Fibroblast of lung (primary cell): ENCODE results near the gene ZNF771. TPM values are rescaled to one million over a fixed set of nuclear protein-coding genes. Genes with fewer than 3 reads are reported as not detected.

ENCODE experiments used
- DNase-seq, 2 donors: peaks; one replicate each; pipeline versions ENCODE4 v3.0.0 to v3.0.0-alpha.2; 2010; ENCODE audit warnings: low read depth in 2 of 2
- H2AFZ ChIP-seq: 2 replicates; pipeline ENCODE4 v1.5.1; 2012; ENCODE audit warnings: low read length, control low read depth, inconsistent platforms
- H3K27ac ChIP-seq: 2 replicates; pipeline ENCODE4 v1.5.1; 2011; ENCODE audit warnings: low read length, control low read depth; ENCODE audit not compliant: insufficient read depth
- H3K27me3 ChIP-seq: 2 replicates; pipeline ENCODE4 v1.5.1; 2011; ENCODE audit warnings: mild to moderate bottlenecking, low read length; ENCODE audit not compliant: control insufficient read depth, insufficient read depth
- H3K36me3 ChIP-seq: 2 replicates; pipeline ENCODE4 v1.5.1; 2011; ENCODE audit warnings: low read length; ENCODE audit not compliant: control insufficient read depth, insufficient read depth
- H3K4me1 ChIP-seq: 2 replicates; pipeline ENCODE4 v1.5.1; 2011; ENCODE audit warnings: low read length; ENCODE audit not compliant: control insufficient read depth, insufficient read depth; ENCODE audit errors: extremely low read depth
- H3K4me2 ChIP-seq: 2 replicates; pipeline ENCODE4 v1.5.1; 2011; ENCODE audit warnings: low read length, control low read depth; ENCODE audit not compliant: insufficient read depth; ENCODE audit errors: extremely low read depth
- H3K4me3 ChIP-seq, 4 experiments: fragments of 200-600 bp in 1 of 4; sonication (generic) in 1 of 4; replicated peaks in 1 of 4; 2 replicates each; pipeline ENCODE4 v1.5.1; 2011 to 2016; ENCODE audit warnings: low read length in 4 of 4, low read depth in 3 of 4, mild to moderate bottlenecking in 3 of 4, control low read depth in 2 of 4, inconsistent platforms in 1 of 4, mixed read lengths in 1 of 4; ENCODE audit not compliant: insufficient read depth in 1 of 4; ENCODE audit errors: control extremely low read depth in 1 of 4
- H3K79me2 ChIP-seq: 2 replicates; pipeline ENCODE4 v1.5.1; 2012; ENCODE audit warnings: mild to moderate bottlenecking, low read length, inconsistent platforms; ENCODE audit not compliant: control insufficient read depth, insufficient read depth
- H3K9ac ChIP-seq: 2 replicates; pipeline ENCODE4 v1.5.1; 2011; ENCODE audit warnings: mild to moderate bottlenecking, low read length, control low read depth; ENCODE audit not compliant: insufficient read depth
- H3K9me3 ChIP-seq: 2 replicates; pipeline ENCODE4 v1.5.1; 2012; ENCODE audit warnings: low read depth, low read length; ENCODE audit not compliant: control insufficient read depth, insufficient read depth
- H4K20me1 ChIP-seq: 2 replicates; pipeline ENCODE4 v1.5.1; 2011; ENCODE audit warnings: low read length; ENCODE audit not compliant: control insufficient read depth, insufficient read depth; ENCODE audit errors: extremely low read depth
- EZH2 ChIP-seq: IDR thresholded peaks from 2 replicates; pipeline ENCODE4 v1.5.1; 2012; ENCODE audit warnings: low read length, control low read depth, mild to moderate bottlenecking; ENCODE audit errors: missing control alignments
- polyA plus RNA-seq, 2 donors: library from polyadenylated mRNA; depleted of rRNA in 1 of 2; stranded (reverse) in 1 of 2; unstranded in 1 of 2; fragments of >200 nt; gene quantifications; 2 replicates each; pipeline ENCODE4 v1.2.1, GENCODE V29; 2011 to 2012; ENCODE audit warnings: missing spikeins in 1 of 2
- total RNA-seq: library from RNA; depleted of rRNA; stranded (reverse); fragments of >200 nt; gene quantifications from 2 replicates; pipeline ENCODE4 v1.2.1, GENCODE V29; 2014
- TF ChIP-seq, protein P1 (sequence below), 2 donors: IDR thresholded peaks in 1 of 2; conservative IDR thresholded peaks in 1 of 2; 1 replicate in 1 of 2; 2 replicates in 1 of 2; pipeline ENCODE4 v1.5.1; 2011 to 2012; ENCODE audit warnings: low read length in 2 of 2, control low read depth in 1 of 2, inconsistent platforms in 1 of 2, low read depth in 1 of 2, mild to moderate bottlenecking in 1 of 2

Gene ZNF771
- total and polyA plus RNA-seq, 2 donors (not counting 1 experiment from before 2014, with no cell fraction given) = 3.1 to 8.4 TPM

DNA sequence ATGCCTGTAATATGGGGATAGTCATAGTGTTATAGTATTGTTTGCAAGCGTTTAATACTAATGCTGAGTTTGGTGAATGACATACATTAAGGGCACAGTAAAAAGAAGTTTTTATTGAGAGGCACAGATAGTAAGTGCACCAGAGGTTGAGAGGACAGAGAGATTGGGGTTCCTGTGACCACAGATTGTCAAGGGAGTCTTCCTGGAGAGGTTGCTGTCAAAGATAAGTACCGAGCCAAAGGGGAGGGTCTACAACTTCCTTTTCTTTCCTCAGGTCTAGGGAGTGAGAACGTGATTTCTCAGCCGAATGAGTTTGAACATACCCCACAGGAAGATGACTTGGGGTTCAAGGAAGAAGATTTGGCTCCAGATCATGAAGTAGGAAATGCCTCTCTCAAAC lies 10.3 kb upstream of the ZNF771 start:
- no peak overlapping the region for H2AFZ ChIP-seq
- peaks cover 14% of the 10 kb centered on the region for H3K4me1 ChIP-seq
- no peak overlapping the region for H3K9ac ChIP-seq
- H3K27ac ChIP-seq = no peak overlapping the region
- no peak overlapping the region for H3K4me2 ChIP-seq
- H3K36me3 ChIP-seq = peaks cover 7% of the 10 kb centered on the region
- no peaks in the 10 kb centered on the region for H3K9me3 ChIP-seq
- H3K4me3 ChIP-seq = no peak overlapping the region
- no peak for DNase-seq
- H3K27me3 ChIP-seq = no peaks in the 10 kb centered on the region
- TF ChIP-seq, protein P1, sequence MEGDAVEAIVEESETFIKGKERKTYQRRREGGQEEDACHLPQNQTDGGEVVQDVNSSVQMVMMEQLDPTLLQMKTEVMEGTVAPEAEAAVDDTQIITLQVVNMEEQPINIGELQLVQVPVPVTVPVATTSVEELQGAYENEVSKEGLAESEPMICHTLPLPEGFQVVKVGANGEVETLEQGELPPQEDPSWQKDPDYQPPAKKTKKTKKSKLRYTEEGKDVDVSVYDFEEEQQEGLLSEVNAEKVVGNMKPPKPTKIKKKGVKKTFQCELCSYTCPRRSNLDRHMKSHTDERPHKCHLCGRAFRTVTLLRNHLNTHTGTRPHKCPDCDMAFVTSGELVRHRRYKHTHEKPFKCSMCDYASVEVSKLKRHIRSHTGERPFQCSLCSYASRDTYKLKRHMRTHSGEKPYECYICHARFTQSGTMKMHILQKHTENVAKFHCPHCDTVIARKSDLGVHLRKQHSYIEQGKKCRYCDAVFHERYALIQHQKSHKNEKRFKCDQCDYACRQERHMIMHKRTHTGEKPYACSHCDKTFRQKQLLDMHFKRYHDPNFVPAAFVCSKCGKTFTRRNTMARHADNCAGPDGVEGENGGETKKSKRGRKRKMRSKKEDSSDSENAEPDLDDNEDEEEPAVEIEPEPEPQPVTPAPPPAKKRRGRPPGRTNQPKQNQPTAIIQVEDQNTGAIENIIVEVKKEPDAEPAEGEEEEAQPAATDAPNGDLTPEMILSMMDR (conservative IDR thresholded peaks at IDR 0.05 in 1 of 2, IDR thresholded peaks at IDR 0.05 in 1 of 2; ENCODE audit: low read depth in 1 of 2, low read length in 2 of 2) = no peak
- TF ChIP-seq EZH2 = no peak
- no peaks in the 10 kb centered on the region for H3K79me2 ChIP-seq
- H4K20me1 ChIP-seq = no peaks in the 10 kb centered on the region

DNA sequence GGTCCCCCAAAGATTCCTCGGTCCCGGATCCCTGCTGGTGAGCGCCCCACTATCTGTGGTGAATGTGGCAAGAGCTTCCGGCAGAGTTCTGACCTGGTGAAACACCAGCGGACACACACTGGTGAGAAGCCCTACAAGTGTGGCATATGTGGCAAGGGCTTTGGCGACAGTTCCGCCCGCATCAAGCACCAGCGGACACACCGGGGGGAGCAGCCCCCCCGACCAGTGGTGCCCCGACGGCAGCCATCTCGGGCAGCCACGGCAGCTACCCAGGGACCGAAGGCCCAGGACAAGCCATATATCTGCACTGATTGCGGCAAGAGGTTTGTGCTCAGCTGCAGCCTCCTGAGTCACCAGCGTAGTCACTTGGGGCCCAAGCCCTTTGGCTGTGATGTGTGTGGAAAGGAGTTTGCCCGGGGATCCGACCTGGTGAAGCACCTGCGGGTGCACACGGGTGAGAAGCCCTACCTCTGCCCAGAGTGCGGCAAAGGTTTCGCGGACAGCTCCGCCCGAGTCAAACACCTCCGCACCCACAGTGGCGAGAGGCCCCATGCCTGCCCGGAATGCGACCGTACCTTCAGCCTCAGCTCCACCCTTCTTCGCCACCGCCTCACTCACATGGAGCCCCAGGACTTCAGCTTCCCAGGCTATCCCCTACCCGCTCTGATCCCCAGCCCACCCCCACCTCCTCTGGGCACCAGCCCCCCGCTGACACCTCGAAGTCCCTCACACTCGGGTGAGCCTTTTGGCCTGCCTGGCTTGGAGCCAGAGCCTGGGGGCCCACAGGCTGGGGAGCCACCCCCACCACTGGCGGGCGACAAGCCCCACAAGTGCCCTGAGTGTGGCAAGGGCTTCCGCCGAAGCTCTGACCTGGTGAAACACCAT lies 9.4 kb upstream of the ZNF771 start:
- Histone ChIP-seq H3K9ac (no peak overlapping the region), H2AFZ (no peak overlapping the region), H3K27ac (no peak overlapping the region), H3K4me2 (no peak overlapping the region), H3K36me3 (peaks cover 7% of the 10 kb centered on the region), H3K27me3 (no peaks in the 10 kb centered on the region), H4K20me1 (no peaks in the 10 kb centered on the region), H3K9me3 (no peaks in the 10 kb centered on the region), H3K4me1 (peaks cover 14% of the 10 kb centered on the region), H3K79me2 (no peaks in the 10 kb centered on the region), H3K4me3 (no peak overlapping the region)
- no peak for TF ChIP-seq EZH2
- TF ChIP-seq, protein P1 (conservative IDR thresholded peaks at IDR 0.05 in 1 of 2, IDR thresholded peaks at IDR 0.05 in 1 of 2; ENCODE audit: low read depth in 1 of 2, low read length in 2 of 2) = no peak
- DNase-seq = no peak

DNA sequence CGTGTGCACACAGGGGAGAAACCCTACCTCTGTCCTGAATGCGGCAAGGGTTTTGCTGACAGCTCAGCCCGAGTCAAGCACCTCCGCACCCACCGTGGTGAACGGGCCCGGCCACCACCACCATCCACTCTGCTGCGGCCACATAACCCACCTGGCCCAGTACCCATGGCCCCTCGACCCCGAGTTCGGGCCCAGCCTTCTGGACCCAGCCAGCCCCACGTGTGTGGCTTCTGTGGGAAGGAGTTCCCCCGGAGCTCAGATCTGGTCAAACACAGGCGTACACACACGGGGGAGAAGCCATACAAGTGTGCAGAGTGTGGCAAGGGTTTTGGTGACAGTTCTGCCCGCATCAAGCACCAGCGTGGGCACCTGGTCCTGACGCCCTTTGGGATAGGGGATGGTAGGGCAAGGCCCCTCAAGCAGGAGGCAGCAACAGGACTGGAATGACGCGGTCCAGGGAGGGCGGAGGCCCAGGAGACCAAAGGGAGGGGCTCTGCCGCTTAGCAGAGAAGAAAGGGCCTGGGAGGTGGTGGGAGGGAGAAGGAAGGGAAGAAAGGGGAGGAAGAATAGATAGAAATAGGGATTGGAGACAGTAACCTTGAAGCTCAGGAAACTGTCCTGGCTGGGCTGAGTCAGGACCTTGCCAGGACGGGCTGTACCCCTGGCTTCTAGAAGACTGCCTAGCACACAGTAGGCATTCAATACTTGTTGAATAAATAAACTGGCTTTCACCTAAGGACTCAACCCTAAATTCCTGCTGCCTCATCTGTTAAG lies 8.6 kb upstream of the ZNF771 start:
- H3K27me3 ChIP-seq = no peaks in the 10 kb centered on the region
- peaks cover 14% of the 10 kb centered on the region for H3K4me1 ChIP-seq
- H3K4me2 ChIP-seq = no peak overlapping the region
- DNase-seq = no peak
- H3K79me2 ChIP-seq = no peaks in the 10 kb centered on the region
- H2AFZ ChIP-seq = no peak overlapping the region
- no peaks in the 10 kb centered on the region for H3K9me3 ChIP-seq
- peaks cover 7% of the 10 kb centered on the region for H3K36me3 ChIP-seq
- H4K20me1 ChIP-seq = no peaks in the 10 kb centered on the region
- H3K27ac ChIP-seq = no peak overlapping the region
- TF ChIP-seq, protein P1 (conservative IDR thresholded peaks at IDR 0.05 in 1 of 2, IDR thresholded peaks at IDR 0.05 in 1 of 2; ENCODE audit: low read depth in 1 of 2, low read length in 2 of 2) = no peak
- TF ChIP-seq EZH2 = no peak
- no peak overlapping the region for H3K4me3 ChIP-seq
- H3K9ac ChIP-seq = no peak overlapping the region
